HepG2 (cell line): Measurements from ENCODE around the gene MEDAG.

ENCODE experiments used
- JARID2 ChIP-seq: sonication (generic); formaldehyde crosslinking; IDR thresholded peaks from 2 replicates; pipeline ENCODE4 v1.8.1; 2023; ENCODE audit warnings: missing genetic modification reagents, inconsistent platforms; ENCODE audit not compliant: insufficient replicate concordance
- JDP2 ChIP-seq: sonication (generic); formaldehyde crosslinking; IDR thresholded peaks from 2 replicates; pipeline ENCODE4 v1.8.1; 2022; ENCODE audit warnings: missing genetic modification reagents, borderline replicate concordance
- MEIS1 ChIP-seq: sonication (generic); formaldehyde crosslinking; IDR thresholded peaks from 2 replicates; pipeline ENCODE4 v1.9.0; 2021; ENCODE audit warnings: mild to moderate bottlenecking, missing genetic modification reagents, moderate library complexity, borderline replicate concordance
- POLR2A ChIP-seq, 2 experiments: IDR thresholded peaks; 2 replicates each; pipeline ENCODE4 v1.6.1; 2011; ENCODE audit warnings: low read depth in 2 of 2, low read length in 2 of 2, mild to moderate bottlenecking in 1 of 2, moderate library complexity in 1 of 2; ENCODE audit not compliant: insufficient read depth in 1 of 2
- POLR2AphosphoS5 ChIP-seq: IDR thresholded peaks from 2 replicates; pipeline ENCODE4 v1.6.1; 2012; ENCODE audit warnings: low read depth, low read length
- SSRP1 ChIP-seq: IDR thresholded peaks from 2 replicates; pipeline ENCODE4 v1.6.1; 2016; ENCODE audit warnings: control low read depth
- ZHX1 ChIP-seq: sonication (generic); formaldehyde crosslinking; IDR thresholded peaks from 2 replicates; pipeline ENCODE4 v1.8.1; 2022; ENCODE audit warnings: low read depth, mild to moderate bottlenecking, missing genetic modification reagents
- ZSCAN25 ChIP-seq: sonication (generic); formaldehyde crosslinking; IDR thresholded peaks from 2 replicates; pipeline ENCODE4 v1.8.0; 2022; ENCODE audit warnings: mild to moderate bottlenecking, missing genetic modification reagents

DNA sequence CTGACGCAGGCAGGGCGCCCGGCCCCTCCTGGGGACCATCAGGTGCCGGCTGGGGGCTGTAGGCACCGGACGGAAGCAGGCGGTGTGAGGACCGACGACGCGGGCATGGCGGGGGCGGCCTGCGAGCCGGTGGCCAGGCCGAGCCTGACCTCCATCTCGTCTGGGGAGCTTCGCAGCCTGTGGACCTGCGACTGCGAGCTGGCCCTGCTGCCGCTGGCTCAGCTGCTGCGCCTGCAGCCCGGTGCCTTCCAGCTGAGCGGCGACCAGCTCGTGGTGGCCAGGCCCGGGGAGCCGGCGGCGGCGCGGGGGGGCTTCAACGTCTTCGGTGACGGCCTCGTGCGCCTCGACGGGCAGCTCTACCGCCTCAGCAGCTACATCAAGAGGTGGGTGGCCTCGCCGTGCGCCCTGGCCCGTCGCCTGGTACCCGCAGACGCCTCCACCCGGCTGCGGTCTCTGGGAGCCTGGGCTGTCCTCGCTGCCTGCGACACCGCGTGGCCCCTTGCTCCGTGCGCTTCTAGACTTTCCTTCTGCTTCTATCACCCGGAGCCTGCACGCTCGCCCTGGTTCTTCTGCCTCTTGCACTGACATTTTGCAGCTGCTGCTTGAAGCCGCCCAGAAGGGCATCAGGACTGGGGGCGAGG, 460 bp downstream of the MEDAG start:
- TF ChIP-seq SSRP1 (no peak), JDP2 (no peak), ZSCAN25 (no peak), POLR2AphosphoS5 (no peak), JARID2 (CRISPR knock-in tag) (no peak), ZHX1 (CRISPR knock-in tag) (no peak), POLR2A (IDR thresholded peaks at IDR 0.05; ENCODE audit: insufficient read depth in 1 of 2, low read depth in 2 of 2, low read length in 2 of 2) (no peak), MEIS1 (CRISPR knock-in tag) (no peak)
